Cardiac muscle cell (in vitro differentiated cells and primary cell): ENCODE results near the gene GREM2. TPM values are rescaled to one million over a fixed set of nuclear protein-coding genes. Genes with fewer than 3 reads are reported as not detected.

Experiments used
- DNase-seq, 2 donors: peaks; one replicate each; pipeline versions ENCODE4 v3.0.0 to v3.0.0-alpha.2; 2010 to 2017; ENCODE audit warnings: low read depth in 1 of 2, low spot score in 1 of 2
- H3K27ac ChIP-seq: fragments of 200-600 bp; sonication (generic); 2 replicates; pipeline ENCODE4 v1.5.1; 2016
- H3K27me3 ChIP-seq: fragments of 200-600 bp; sonication (generic); 2 replicates; pipeline ENCODE4 v1.6.0; 2016; ENCODE audit warnings: control low read depth
- H3K36me3 ChIP-seq: fragments of 200-600 bp; sonication (generic); 2 replicates; pipeline ENCODE4 v1.5.1; 2016; ENCODE audit warnings: control low read depth
- H3K4me1 ChIP-seq: fragments of 200-600 bp; sonication (generic); 2 replicates; pipeline ENCODE4 v1.8.1; 2017; ENCODE audit warnings: low read depth, mild to moderate bottlenecking, mixed run types
- H3K4me3 ChIP-seq: fragments of 200-600 bp; sonication (generic); 2 replicates; pipeline ENCODE4 v1.5.1; 2016; ENCODE audit warnings: mild to moderate bottlenecking
- H3K9me3 ChIP-seq: fragments of 200-600 bp; sonication (generic); 2 replicates; pipeline ENCODE4 v1.5.1; 2017; ENCODE audit warnings: low read depth, mild to moderate bottlenecking, control low read depth
- CTCF ChIP-seq: IDR thresholded peaks from 2 replicates; pipeline ENCODE4 v1.5.1; 2012; ENCODE audit warnings: low read depth, mild to moderate bottlenecking, low read length
- polyA plus RNA-seq: library from polyadenylated mRNA; unstranded; fragments of >200 nt; fragmentation: Nextera tagmentation; extraction: Ambion mirVana; gene quantifications from 2 replicates; pipeline ENCODE4 v1.2.1, GENCODE V29; 2016
- total RNA-seq: library from RNA; depleted of rRNA; stranded (reverse); fragments of >200 nt; gene quantifications from 2 replicates; pipeline ENCODE4 v1.2.3, GENCODE V29; 2016

The GREM2 gene
- total and polyA plus RNA-seq, 2 experiments from 2014 or later: 10.5 to 17.2 TPM

GRCh38 chr1:240598216-240599001 is 13.5 kb downstream of the GREM2 start:
- Histone ChIP-seq H3K27ac (no peak overlapping the region), H3K27me3 (no peaks in the 10 kb centered on the region), H3K4me1 (peaks cover 22% of the 10 kb centered on the region), H3K36me3 (no peaks in the 10 kb centered on the region), H3K4me3 (no peak overlapping the region), H3K9me3 (no peaks in the 10 kb centered on the region)
- TF ChIP-seq CTCF: no peak
- no peak for DNase-seq

GRCh38 chr1:240597153-240597745 is 14.7 kb downstream of the GREM2 start:
- H3K4me3 ChIP-seq: no peak overlapping the region

GRCh38 chr1:240595476-240595875 is 16.5 kb downstream of the GREM2 start:
- H3K36me3 ChIP-seq: no peaks in the 10 kb centered on the region
- no peak for DNase-seq
- peaks cover 22% of the 10 kb centered on the region for H3K4me1 ChIP-seq
- TF ChIP-seq CTCF: no peak
- no peaks in the 10 kb centered on the region for H3K27me3 ChIP-seq
- no peaks in the 10 kb centered on the region for H3K9me3 ChIP-seq
- H3K27ac ChIP-seq: no peak overlapping the region
- no peak overlapping the region for H3K4me3 ChIP-seq

More at GRCh38 chr1:240597153-240597745, 14.7 kb downstream of the GREM2 start:
- H3K9me3 ChIP-seq: no peaks in the 10 kb centered on the region
- H3K27me3 ChIP-seq: no peaks in the 10 kb centered on the region
- no peak for TF ChIP-seq CTCF
- no peak for DNase-seq
- peak overlapping the region; percentile 61 for H3K27ac ChIP-seq
- no peaks in the 10 kb centered on the region for H3K36me3 ChIP-seq
- H3K4me1 ChIP-seq: peaks cover 22% of the 10 kb centered on the region

GRCh38 chr1:240591564-240591963 is 20.4 kb downstream of the GREM2 start:
- Histone ChIP-seq H3K4me3 (no peak overlapping the region), H3K27me3 (no peaks in the 10 kb centered on the region), H3K9me3 (no peaks in the 10 kb centered on the region), H3K4me1 (peaks cover under 1% of the 10 kb centered on the region), H3K36me3 (no peaks in the 10 kb centered on the region), H3K27ac (no peak overlapping the region)
- TF ChIP-seq CTCF: no peak
- no peak for DNase-seq

- H3K4me1 ChIP-seq: no peaks in the 10 kb centered on the region
- no peaks in the 10 kb centered on the region for H3K9me3 ChIP-seq
- no peak overlapping the region for H3K27ac ChIP-seq
- no peaks in the 10 kb centered on the region for H3K27me3 ChIP-seq
- H3K4me3 ChIP-seq: no peak overlapping the region
- no peaks in the 10 kb centered on the region for H3K36me3 ChIP-seq
- no peak for DNase-seq
- no peak for TF ChIP-seq CTCF
Measured at GRCh38 chr1:240591078-240591477, 20.9 kb downstream of the GREM2 start.
